ENCODE results near the gene LCORL.

Gene LCORL

DNA sequence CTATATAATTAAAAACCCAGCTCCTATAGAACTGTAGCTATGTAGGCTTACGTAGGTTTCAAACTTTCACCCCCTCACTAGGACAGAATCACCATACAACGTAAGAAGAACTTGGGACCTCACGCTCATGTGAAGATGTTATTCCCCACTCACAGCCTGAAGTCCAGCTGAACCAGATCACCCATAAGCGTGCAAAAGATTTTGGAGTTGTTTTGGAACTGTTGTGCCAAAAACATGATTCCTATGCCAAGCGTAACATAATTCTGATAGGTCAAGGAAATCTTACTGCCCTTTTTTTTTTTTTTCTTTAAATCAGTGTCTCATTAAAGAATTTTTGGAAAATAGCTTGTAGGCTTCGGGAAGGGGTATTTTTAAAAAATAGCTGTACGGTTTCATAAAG is 57.0 kb downstream of the LCORL start:
- DNase-seq (ENCODE audit: low read depth), result peak; percentile 19
- no peak overlapping the region for H3K4me3 ChIP-seq (replicated peaks; ENCODE audit: low read depth, low read length)
- TF ChIP-seq, protein P1, sequence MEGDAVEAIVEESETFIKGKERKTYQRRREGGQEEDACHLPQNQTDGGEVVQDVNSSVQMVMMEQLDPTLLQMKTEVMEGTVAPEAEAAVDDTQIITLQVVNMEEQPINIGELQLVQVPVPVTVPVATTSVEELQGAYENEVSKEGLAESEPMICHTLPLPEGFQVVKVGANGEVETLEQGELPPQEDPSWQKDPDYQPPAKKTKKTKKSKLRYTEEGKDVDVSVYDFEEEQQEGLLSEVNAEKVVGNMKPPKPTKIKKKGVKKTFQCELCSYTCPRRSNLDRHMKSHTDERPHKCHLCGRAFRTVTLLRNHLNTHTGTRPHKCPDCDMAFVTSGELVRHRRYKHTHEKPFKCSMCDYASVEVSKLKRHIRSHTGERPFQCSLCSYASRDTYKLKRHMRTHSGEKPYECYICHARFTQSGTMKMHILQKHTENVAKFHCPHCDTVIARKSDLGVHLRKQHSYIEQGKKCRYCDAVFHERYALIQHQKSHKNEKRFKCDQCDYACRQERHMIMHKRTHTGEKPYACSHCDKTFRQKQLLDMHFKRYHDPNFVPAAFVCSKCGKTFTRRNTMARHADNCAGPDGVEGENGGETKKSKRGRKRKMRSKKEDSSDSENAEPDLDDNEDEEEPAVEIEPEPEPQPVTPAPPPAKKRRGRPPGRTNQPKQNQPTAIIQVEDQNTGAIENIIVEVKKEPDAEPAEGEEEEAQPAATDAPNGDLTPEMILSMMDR (IDR thresholded peaks at IDR 0.05; ENCODE audit: low read length, missing control alignments), result no peak

DNA sequence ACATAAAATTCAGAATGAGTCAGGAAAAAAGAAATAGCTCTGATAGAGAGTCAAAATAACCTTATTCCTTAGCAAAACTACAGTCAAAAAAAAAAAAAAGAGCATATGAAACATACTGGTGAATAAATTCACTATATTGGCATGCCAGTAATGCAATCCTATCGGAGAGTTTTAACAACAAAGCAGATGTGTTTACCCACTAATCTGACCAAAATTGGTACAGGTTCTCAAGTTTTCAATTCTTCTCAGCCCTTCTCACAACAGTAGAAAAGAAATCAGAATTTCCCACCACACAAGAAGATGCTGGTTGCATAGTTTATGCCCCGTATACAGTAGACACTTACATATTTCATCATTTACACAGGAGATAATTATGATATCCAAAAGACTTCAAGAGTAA is 59.4 kb downstream of the LCORL start:
- TF ChIP-seq, protein P1 (IDR thresholded peaks at IDR 0.05; ENCODE audit: low read length, missing control alignments), result no peak
- no peak overlapping the region for H3K4me3 ChIP-seq (replicated peaks; ENCODE audit: low read depth, low read length)
- DNase-seq (ENCODE audit: low read depth), result no peak

DNA sequence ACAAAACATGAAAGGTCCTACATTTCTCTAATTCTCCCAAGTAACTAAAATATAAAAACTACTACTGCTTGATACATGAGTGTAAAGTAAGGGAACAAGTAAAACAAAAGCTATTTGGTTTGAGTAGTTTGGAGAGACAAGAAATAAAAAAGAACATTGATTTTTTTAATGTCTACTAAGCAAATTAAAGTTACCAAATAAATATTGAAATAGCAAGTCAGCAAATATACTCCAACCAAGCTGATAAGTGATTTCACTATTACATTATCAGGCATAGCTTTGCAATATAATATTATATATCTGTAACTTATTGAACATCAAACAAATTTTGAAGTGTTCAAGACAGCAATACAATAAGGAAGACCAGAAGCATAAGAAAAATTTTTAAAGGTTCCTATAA is 60.3 kb downstream of the LCORL start:
- no peak for DNase-seq (ENCODE audit: low read depth)
- TF ChIP-seq, protein P1 (IDR thresholded peaks at IDR 0.05; ENCODE audit: low read length, missing control alignments), result no peak
- no peak overlapping the region for H3K4me3 ChIP-seq (replicated peaks; ENCODE audit: low read depth, low read length)

DNA sequence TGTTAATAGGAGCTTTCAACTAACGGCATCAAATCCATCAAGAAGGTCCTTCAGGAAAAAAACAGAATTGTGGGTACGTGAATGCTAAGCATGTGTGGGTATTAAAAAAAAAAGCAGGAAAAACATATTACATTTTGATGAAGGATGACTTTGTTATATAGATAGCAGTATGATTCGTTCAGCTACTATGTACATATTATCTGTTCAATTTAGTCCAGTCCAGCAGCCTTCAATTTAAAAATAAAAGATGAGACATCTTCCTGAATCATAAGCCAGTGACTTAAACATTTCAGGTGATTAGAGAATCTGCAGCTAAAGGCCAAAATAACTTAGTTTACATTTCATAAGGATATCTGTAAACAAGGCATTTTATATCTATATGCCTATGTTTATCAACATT is 63.4 kb downstream of the LCORL start:
- no peak overlapping the region for H3K4me3 ChIP-seq (replicated peaks; ENCODE audit: low read depth, low read length)
- no peak for DNase-seq (ENCODE audit: low read depth)
- TF ChIP-seq, protein P1 (IDR thresholded peaks at IDR 0.05; ENCODE audit: low read length, missing control alignments), result no peak

DNA sequence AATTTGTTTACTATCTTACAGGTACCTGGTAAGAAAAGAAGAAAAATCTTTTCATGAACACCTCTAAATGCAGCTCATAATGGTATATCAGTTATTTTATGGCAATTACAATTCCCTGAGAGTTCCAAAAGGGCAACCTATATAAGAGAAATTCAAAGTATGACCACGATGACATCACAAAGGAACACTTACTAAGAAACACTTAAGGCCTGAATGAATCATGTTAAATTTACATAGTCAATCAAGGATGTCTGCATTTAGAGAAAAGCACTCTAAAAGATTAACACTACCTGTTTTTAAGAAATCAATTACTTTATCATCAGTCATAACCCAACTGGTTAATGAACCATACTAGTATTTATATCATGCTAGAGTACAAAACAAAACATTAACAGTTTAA is 63.9 kb downstream of the LCORL start:
- DNase-seq (ENCODE audit: low read depth), result no peak
- TF ChIP-seq, protein P1 (IDR thresholded peaks at IDR 0.05; ENCODE audit: low read length, missing control alignments), result no peak
- H3K4me3 ChIP-seq (replicated peaks; ENCODE audit: low read depth, low read length), result no peak overlapping the region

DNA sequence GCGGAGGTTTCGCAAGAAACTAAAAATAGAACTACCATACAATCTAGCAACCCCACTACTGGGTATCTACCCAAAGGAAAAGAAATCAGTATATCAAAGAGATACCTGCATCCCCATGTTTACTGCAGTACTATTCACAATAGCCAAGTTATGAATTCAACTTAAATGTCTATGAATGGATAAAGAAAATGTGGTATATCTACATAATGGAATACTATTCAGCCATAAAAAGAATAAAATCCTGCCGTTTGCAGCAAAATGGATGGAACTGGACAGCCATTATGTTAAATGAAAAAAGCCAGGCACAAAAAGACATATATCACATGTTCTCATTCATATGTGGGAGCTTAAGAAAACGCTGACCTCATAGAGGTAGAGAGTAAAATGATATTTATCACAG is 65.3 kb downstream of the LCORL start:
- DNase-seq (ENCODE audit: low read depth), result no peak
- TF ChIP-seq, protein P1 (IDR thresholded peaks at IDR 0.05; ENCODE audit: low read length, missing control alignments), result no peak
- no peak overlapping the region for H3K4me3 ChIP-seq (replicated peaks; ENCODE audit: low read depth, low read length)

DNA sequence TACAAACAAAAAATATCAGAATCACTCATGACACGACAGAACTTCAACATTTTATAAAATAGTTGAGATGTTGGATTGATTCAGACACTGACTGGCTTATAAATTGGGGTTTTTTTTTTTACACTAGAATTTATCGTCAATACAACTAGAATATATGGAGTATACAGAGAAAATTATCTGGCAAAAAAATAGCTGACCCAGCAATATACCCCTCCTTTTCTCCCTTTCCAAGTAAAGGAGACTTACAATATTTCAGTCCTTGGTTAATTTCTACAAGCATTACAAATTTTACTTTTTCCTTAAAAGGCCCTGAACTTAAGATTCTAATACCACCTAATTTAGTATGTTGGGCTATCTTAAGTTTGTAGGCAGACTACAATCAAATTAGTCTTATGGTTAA is 76.3 kb downstream of the LCORL start:
- DNase-seq (ENCODE audit: low read depth), result no peak
- H3K4me3 ChIP-seq (replicated peaks; ENCODE audit: low read depth, low read length), result no peak overlapping the region
- TF ChIP-seq, protein P1 (IDR thresholded peaks at IDR 0.05; ENCODE audit: low read length, missing control alignments), result no peak

Measured in fibroblast of pulmonary artery (primary cell).